Measurements from ENCODE around the gene NCOA7. TPM values are rescaled to one million over a fixed set of nuclear protein-coding genes. Genes with fewer than 3 reads are reported as not detected.

NCOA7 gene
- total RNA-seq, 1 experiment from 2014 or later = 9.4 TPM

GRCh38 chr6:125749173-125749864 is 41.4 kb upstream of the NCOA7 start, which contains the start of gene HEY2:
Gene HEY2 (plus strand): TSS chr6:125749632. CDS start chr6:125749777, 145 bp downstream.
- Mint-ChIP-seq H3K36me3 (ENCODE audit: insufficient read depth in 1 of 3, low read depth in 3 of 3) (no peaks in the 10 kb centered on the region), H3K27ac (peak within 1 kb of the TSS in 2 of 3 experiments; percentile 67 to 94; a peak in 4 of 7 replicates), H3K4me3 (peak within 1 kb of the TSS; percentile 84 to 98), H3K4me1 (peaks cover 67 to 68% of the 10 kb centered on the region in 2 experiments), H3K27me3 (ENCODE audit: low read depth) (peaks cover 30% of the 10 kb centered on the region), H3K9me3 (no peaks in the 10 kb centered on the region; a peak in 1 of 5 replicates)
- Histone ChIP-seq H2AFZ (ENCODE audit: low read length) (no peak within 1 kb of the TSS), H2BK12ac (ENCODE audit: insufficient read length, low read depth, low read length) (no peak within 1 kb of the TSS), H2BK20ac (ENCODE audit: low read depth, low read length, poor library complexity, severe bottlenecking) (no peak within 1 kb of the TSS), H3K4me2 (ENCODE audit: insufficient read depth, insufficient read length, low read length) (peak within 1 kb of the TSS; percentile 98), H3K18ac (ENCODE audit: insufficient read length, low read depth, low read length) (no peak within 1 kb of the TSS), H2BK15ac (ENCODE audit: low read depth, low read length) (no peak within 1 kb of the TSS), H3K14ac (ENCODE audit: insufficient read depth, low read length) (no peak within 1 kb of the TSS), H3K4ac (ENCODE audit: low read depth, low read length) (no peak within 1 kb of the TSS), H3K23me2 (ENCODE audit: insufficient read length, low read depth, low read length, poor library complexity, severe bottlenecking) (peaks cover 27% of the 10 kb centered on the region), H2BK120ac (ENCODE audit: low read depth, low read length, poor library complexity, severe bottlenecking) (no peak within 1 kb of the TSS), H3T11ph (ENCODE audit: low read length) (no peak within 1 kb of the TSS), H3K56ac (ENCODE audit: insufficient read length, low read depth, low read length) (no peak within 1 kb of the TSS), H4K5ac (ENCODE audit: insufficient read length, low read depth, low read length) (no peak within 1 kb of the TSS), H4K91ac (ENCODE audit: insufficient read length, low read depth, low read length) (no peak within 1 kb of the TSS), H2AK5ac (ENCODE audit: insufficient read length, low read length) (no peak within 1 kb of the TSS), H3K9ac (ENCODE audit: extremely low read depth, insufficient read length, low read length) (peak within 1 kb of the TSS; percentile 1), H3K27ac (ENCODE audit: insufficient read length, low read depth, low read length) (no peak within 1 kb of the TSS), H3K23ac (ENCODE audit: insufficient read length, low read depth, low read length) (no peak within 1 kb of the TSS), H3K79me2 (ENCODE audit: insufficient read depth, low read length) (peaks cover 2% of the 10 kb centered on the region; the same call in 1 of the 2 replicates), H2BK5ac (ENCODE audit: insufficient read length, low read length) (no peak within 1 kb of the TSS), H4K20me1 (ENCODE audit: control insufficient read depth, insufficient read depth, insufficient read length) (no peaks in the 10 kb centered on the region), H3K79me1 (ENCODE audit: insufficient read depth, low read depth, low read length, poor library complexity, severe bottlenecking) (no peaks in the 10 kb centered on the region), H3K4me1 (ENCODE audit: insufficient read depth, low read length) (peaks cover 4% of the 10 kb centered on the region), H3K9me3 (ENCODE audit: control insufficient read depth, low read depth, low read length) (no peaks in the 10 kb centered on the region), H3K27me3 (ENCODE audit: insufficient read depth, low read length) (peaks cover 10% of the 10 kb centered on the region; the same call in 1 of the 2 replicates), H4K8ac (replicated peaks; ENCODE audit: insufficient read length, low read depth, low read length) (no peak within 1 kb of the TSS)
- TF ChIP-seq CTCF (conservative IDR thresholded peaks at IDR 0.05) = no peak
- peak; percentile 91 for DNase-seq
- WGBS (ENCODE audit: extremely low coverage, insufficient read length, low lambda C conversion rate) = no CpG with 5 or more reads among the region's 95 CpGs
